HepG2 (cell line): Measurements from ENCODE around the gene IRF1. TPM values are rescaled to one million over a fixed set of nuclear protein-coding genes. Genes with fewer than 3 reads are reported as not detected.

Source experiments
- BRD4 ChIP-seq: sonication (generic); formaldehyde crosslinking; IDR thresholded peaks from 2 replicates; pipeline ENCODE4 v1.4.0; 2020; ENCODE audit warnings: missing genetic modification reagents
- ETV5 ChIP-seq: IDR thresholded peaks from 2 replicates; pipeline ENCODE4 v1.6.1; 2018; ENCODE audit warnings: missing biosample characterization, missing genetic modification reagents, inconsistent platforms, borderline replicate concordance
- GMEB1 ChIP-seq: sonication (generic); formaldehyde crosslinking; IDR thresholded peaks from 2 replicates; pipeline ENCODE4 v1.5.1; 2020; ENCODE audit warnings: missing genetic modification reagents, mild to moderate bottlenecking, borderline replicate concordance
- HIVEP1 ChIP-seq: sonication (generic); formaldehyde crosslinking; IDR thresholded peaks from 2 replicates; pipeline ENCODE4 v1.4.0; 2020; ENCODE audit warnings: mild to moderate bottlenecking, missing genetic modification reagents
- HMG20B ChIP-seq: conservative IDR thresholded peaks from 2 replicates; pipeline ENCODE4 v1.6.1; 2016; ENCODE audit warnings: missing genetic modification reagents, missing compliant biosample characterization
- KMT2B ChIP-seq: IDR thresholded peaks from 2 replicates; pipeline ENCODE4 v1.6.1; 2016; ENCODE audit warnings: missing genetic modification reagents, missing compliant biosample characterization
- NFE2L2 ChIP-seq: fragments of 150-350 bp; IDR thresholded peaks from 2 replicates; pipeline ENCODE4 v1.6.1; 2014; ENCODE audit warnings: low read length
- NRL ChIP-seq: sonication (generic); formaldehyde crosslinking; IDR thresholded peaks from 2 replicates; pipeline ENCODE4 v1.5.0; 2020; ENCODE audit warnings: missing genetic modification reagents, mild to moderate bottlenecking, moderate library complexity, borderline replicate concordance
- PHB2 ChIP-seq: fragments of 450-650 bp; IDR thresholded peaks from 2 replicates; pipeline ENCODE4 v1.6.1; 2018; ENCODE audit not compliant: partially characterized antibody
- REL ChIP-seq: sonication (generic); formaldehyde crosslinking; conservative IDR thresholded peaks from 2 replicates; pipeline ENCODE4 v1.8.0; 2022; ENCODE audit warnings: mild to moderate bottlenecking, missing genetic modification reagents, moderate library complexity
- RXRB ChIP-seq: IDR thresholded peaks from 2 replicates; pipeline ENCODE4 v1.6.1; 2016; ENCODE audit warnings: borderline replicate concordance, missing genetic modification reagents, missing compliant biosample characterization
- TBL1XR1 ChIP-seq: fragments of 150-350 bp; IDR thresholded peaks from 2 replicates; pipeline ENCODE4 v1.6.1; 2014; ENCODE audit warnings: borderline replicate concordance, low read length; ENCODE audit not compliant: partially characterized antibody
- TFAP4 ChIP-seq: sonication (generic); IDR thresholded peaks from 2 replicates; pipeline ENCODE4 v1.6.1; 2016; ENCODE audit warnings: low read depth, borderline replicate concordance
- THAP8 ChIP-seq: sonication (generic); formaldehyde crosslinking; IDR thresholded peaks from 2 replicates; pipeline ENCODE4 v1.5.1; 2020; ENCODE audit warnings: missing genetic modification reagents, mild to moderate bottlenecking, borderline replicate concordance
- THYN1 ChIP-seq: sonication (generic); formaldehyde crosslinking; IDR thresholded peaks from 2 replicates; pipeline ENCODE4 v1.8.1; 2023; ENCODE audit warnings: low read depth, mild to moderate bottlenecking, moderate library complexity, missing genetic modification reagents, borderline replicate concordance
- TMF1 ChIP-seq: sonication (generic); formaldehyde crosslinking; IDR thresholded peaks from 2 replicates; pipeline ENCODE4 v1.8.1; 2022; ENCODE audit warnings: low read depth, missing genetic modification reagents
- ZNF232 ChIP-seq: sonication (generic); formaldehyde crosslinking; IDR thresholded peaks from 2 replicates; pipeline ENCODE4 v1.4.0; 2020; ENCODE audit warnings: missing genetic modification reagents, borderline replicate concordance
- ZNF30 ChIP-seq: sonication (generic); formaldehyde crosslinking; IDR thresholded peaks from 2 replicates; pipeline ENCODE4 v1.5.0; 2020; ENCODE audit warnings: mild to moderate bottlenecking, missing genetic modification reagents
- ZNF317 ChIP-seq: sonication (generic); formaldehyde crosslinking; IDR thresholded peaks from 2 replicates; pipeline ENCODE4 v1.5.0; 2020; ENCODE audit warnings: mild to moderate bottlenecking, missing genetic modification reagents
- ZNF383 ChIP-seq: sonication (generic); formaldehyde crosslinking; IDR thresholded peaks from 2 replicates; pipeline ENCODE4 v1.4.0; 2020; ENCODE audit warnings: missing genetic modification reagents, mild to moderate bottlenecking, borderline replicate concordance
- ZNF615 ChIP-seq: sonication (generic); formaldehyde crosslinking; IDR thresholded peaks from 2 replicates; pipeline ENCODE4 v1.5.0; 2020; ENCODE audit warnings: mild to moderate bottlenecking, missing genetic modification reagents, borderline replicate concordance
- ZUFSP ChIP-seq: sonication (generic); formaldehyde crosslinking; IDR thresholded peaks from 2 replicates; pipeline ENCODE4 v1.9.0; 2021; ENCODE audit warnings: missing genetic modification reagents, mild to moderate bottlenecking, borderline replicate concordance
- ZXDC ChIP-seq: sonication (generic); formaldehyde crosslinking; IDR thresholded peaks from 2 replicates; pipeline ENCODE4 v1.5.0; 2020; ENCODE audit warnings: mild to moderate bottlenecking, missing genetic modification reagents
- polyA plus RNA-seq, 8 experiments: library from polyadenylated mRNA; depleted of rRNA in 3 of 8; stranded (reverse) in 7 of 8; unstranded in 1 of 8; fragments of >200 nt; fragmentation: Illumina TruSeq in 4 of 8; extraction: Trizol in 4 of 8; gene quantifications; 2 replicates each; pipeline versions ENCODE4 v1.2.1 to v1.2.3, GENCODE V29; 2011 to 2016; ENCODE audit warnings: low read depth in 4 of 8, missing spikeins in 1 of 8, mixed read lengths in 1 of 8; ENCODE audit not compliant: insufficient read depth in 1 of 8
- total RNA-seq, 5 experiments: library from RNA; depleted of rRNA; stranded (reverse); fragments of >200 nt; fragmentation: Illumina TruSeq; extraction: Trizol; gene quantifications; 2 replicates each; pipeline ENCODE4 v1.2.3, GENCODE V29; 2016; ENCODE audit warnings: low read depth in 1 of 5

The IRF1 gene
- total and polyA plus RNA-seq, 2 of the 13 experiments (the other 11 are each of a cell fraction or from before 2014, with no cell fraction given), result 4.1 to 8.8 TPM

- TF ChIP-seq THAP8 (CRISPR knock-in tag), result no peak
- TF ChIP-seq ZNF317 (CRISPR knock-in tag), result 0 out of 2 replicates have a peak, but pooled peaks have one; percentile 2
- TF ChIP-seq REL (CRISPR knock-in tag), result no peak
- TF ChIP-seq KMT2B (CRISPR knock-in tag), result no peak
- TF ChIP-seq PHB2, result no peak
- peak; percentile 22; the same call in 1 of the 2 replicates for TF ChIP-seq ETV5 (CRISPR knock-in tag)
- no peak for TF ChIP-seq TBL1XR1
- no peak for TF ChIP-seq ZNF232 (CRISPR knock-in tag)
- no peak for TF ChIP-seq ZNF30 (CRISPR knock-in tag)
- no peak for TF ChIP-seq ZUFSP
- peak; percentile 15; the same call in 1 of the 2 replicates for TF ChIP-seq NRL (CRISPR knock-in tag)
- TF ChIP-seq NFE2L2, result no peak
- TF ChIP-seq THYN1 (CRISPR knock-in tag), result no peak
- TF ChIP-seq ZXDC (CRISPR knock-in tag), result no peak
- peak; percentile 54; the same call in 1 of the 2 replicates for TF ChIP-seq TFAP4
- TF ChIP-seq GMEB1 (CRISPR knock-in tag), result no peak
- TF ChIP-seq HIVEP1, result no peak
- no peak for TF ChIP-seq TMF1
- no peak for TF ChIP-seq RXRB (CRISPR knock-in tag)
- no peak for TF ChIP-seq ZNF383
- TF ChIP-seq BRD4, result no peak
- no peak for TF ChIP-seq ZNF615 (CRISPR knock-in tag)
- no peak for TF ChIP-seq HMG20B (CRISPR knock-in tag)
Measured at GRCh38 chr5:132497488-132497997, 7.0 kb upstream of the IRF1 start (continued).
